ENCODE measurements around the gene GSG1.
"Not testable (repeated sequence)": the region's sequence is repeated elsewhere in the genome, so short reads cannot be mapped to it uniquely, and the experiment has no call there.

The GSG1 gene

DNA sequence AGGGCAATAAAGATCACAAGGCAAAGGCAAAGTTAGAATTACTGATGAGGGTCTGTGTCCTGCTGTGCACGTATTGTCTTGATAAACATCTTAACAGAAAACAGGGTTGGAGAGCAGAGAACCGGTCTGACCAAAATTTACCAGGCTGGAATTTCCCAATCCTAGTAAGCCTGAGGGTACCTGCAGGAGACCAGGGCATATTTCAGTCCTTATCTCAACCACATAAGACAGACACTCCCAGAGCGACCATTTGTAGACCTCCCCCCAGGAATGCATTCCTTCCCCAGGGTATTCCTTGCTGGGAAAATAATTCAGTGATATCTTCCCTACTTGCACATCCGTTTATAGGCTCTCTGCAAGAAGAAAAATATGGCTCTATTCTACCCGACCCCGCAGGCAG, 49.9 kb downstream of the GSG1 start:
- DNase-seq (ENCODE audit: low read depth): not testable (repeated sequence)

DNA sequence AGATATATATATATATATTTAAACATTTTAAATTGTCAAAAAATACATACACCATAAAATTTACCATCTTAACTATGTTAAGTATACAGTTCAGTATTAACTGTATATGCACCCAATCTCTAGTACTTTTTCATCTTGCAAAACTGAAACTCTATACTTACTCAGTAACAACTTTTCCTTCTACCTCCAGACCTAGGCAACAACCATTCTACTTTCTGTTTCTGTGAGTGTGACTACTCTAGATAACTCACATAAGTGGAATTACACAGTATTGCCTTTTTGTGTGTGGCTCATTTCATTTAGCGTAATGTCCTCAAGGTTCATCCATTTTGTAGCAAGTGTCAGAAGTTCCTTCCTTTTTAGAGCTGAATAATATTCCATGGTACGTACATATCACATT, 51.0 kb downstream of the GSG1 start:
- DNase-seq (ENCODE audit: low read depth): no peak

DNA sequence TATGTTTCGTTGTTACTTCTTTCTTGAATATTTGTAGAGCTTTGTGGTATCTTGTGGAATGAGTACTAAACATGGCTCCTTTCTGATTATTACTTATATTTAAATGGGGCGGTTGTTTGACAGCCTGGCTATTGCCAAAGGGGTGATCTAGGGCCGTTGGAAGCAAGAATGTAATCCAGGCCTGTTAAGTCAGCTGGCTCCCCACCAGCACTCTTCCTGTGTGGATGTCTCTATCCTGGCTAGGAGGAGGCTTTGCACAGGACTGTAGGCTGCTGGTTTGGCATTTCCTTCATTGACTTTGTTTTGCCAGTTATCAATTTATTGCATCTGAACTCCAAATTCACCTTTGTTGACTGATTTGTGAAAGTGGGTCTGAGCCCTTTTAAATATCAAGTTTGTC, 53.7 kb downstream of the GSG1 start:
- DNase-seq (ENCODE audit: low read depth): no peak

DNA sequence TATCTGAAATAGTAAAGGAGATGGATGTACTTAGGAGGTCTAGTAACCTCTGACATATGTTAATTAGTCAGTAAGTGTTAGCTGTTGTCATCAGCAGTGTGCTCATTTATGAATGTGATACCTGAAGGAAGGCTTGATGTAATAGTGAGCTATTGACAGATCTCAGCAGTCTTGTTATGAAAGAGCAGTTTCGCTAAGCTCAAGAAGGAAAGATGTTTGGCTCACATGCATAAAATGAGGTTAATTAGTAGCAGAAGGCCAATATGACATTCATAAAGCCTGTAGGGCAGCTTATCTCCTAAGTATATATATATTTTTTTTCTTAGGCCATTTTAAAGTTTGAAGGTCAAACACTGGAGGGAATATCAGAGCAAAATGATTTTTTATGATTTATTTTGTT, 56.5 kb downstream of the GSG1 start:
- no peak for DNase-seq (ENCODE audit: low read depth)

DNA sequence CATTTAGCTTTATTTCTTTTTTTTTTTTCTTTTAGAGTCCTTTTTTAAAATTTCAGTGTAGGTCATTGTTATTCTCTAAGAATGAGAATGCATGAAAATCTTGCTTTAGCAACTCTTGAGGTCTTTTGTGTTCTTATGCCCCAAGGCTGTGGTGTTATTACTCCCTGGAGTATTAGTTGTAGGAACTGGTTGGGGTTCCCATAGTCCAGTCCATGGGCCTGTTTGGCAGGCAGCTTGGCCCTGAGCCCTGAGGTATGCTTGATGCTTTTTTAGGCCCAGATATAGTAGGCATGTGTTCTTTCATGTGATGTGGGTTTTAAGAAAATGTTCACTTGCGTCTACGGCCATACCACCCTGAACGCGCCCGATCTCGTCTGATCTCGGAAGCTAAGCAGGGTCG, 57.7 kb downstream of the GSG1 start:
- no peak for DNase-seq (ENCODE audit: low read depth)

DNA sequence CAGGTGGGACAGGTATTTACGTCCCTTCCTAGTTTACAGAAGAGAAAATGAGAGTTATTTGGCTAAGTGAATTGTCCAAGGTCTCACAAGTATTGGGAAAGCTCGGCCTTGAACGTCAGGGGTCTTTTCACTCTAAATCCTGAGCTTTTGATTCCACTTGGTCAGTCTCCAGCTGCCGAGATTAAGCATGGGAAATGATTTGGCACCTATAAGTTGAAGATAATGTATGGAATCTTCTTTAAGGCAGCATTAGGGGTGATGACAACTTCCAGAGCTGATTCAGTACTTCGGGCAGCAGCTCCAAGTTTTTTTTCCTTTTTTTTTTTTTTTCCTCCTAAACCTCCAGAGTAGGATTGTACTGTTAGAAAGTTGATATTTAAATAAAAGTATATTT, 58.6 kb downstream of the GSG1 start:
- no peak for DNase-seq (ENCODE audit: low read depth)

DNA sequence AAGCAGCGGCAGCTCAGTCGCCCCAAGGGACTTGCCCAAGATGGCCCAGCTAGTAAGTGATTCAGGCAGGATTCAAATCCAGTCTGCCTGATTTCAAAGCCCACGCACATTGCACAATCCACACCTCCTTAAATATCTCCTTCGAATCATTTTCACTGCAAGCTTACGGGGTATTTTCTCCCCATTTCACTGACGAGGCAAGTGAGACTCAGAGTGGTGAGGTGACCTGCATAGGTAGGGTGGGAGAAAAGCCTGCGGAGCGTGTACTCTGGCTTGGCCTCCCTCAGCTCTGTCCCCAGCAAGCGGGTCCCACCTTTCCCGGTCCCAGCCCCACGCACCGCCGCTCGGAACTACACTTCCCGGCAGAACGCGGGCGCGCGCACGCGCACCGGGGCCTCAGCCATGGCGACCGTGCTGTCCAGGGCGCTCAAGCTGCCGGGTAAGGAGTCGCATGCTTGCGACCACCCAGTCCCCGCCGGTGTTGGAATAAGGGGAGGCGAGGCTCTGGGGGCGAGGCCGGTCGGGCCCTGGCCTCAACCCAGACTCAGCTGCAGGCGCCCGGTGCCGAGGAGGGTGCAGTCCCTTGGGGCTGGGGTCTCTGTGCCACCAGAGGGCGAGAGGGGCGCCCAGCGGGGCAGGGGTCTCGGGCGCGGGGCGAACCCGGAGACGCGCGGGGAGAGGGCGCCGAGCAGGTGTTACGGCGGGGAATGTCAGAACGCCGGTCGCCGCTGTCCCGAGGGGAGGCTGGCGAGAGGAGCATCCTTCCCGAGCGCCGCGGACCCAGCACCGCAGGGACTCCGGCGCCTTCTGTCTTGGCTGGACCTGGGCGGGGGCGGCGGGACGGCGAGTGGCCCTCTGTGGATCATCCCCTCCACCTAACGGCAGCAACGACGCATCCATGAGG, 59.2 kb downstream of the GSG1 start, which contains the start of gene FAM234B:
Gene FAM234B (plus strand): TSS at position 380 of the 904 bp plus-strand sequence. CDS start 23 bp downstream, at position 403.
- DNase-seq (ENCODE audit: low read depth): peak; percentile 26

DNA sequence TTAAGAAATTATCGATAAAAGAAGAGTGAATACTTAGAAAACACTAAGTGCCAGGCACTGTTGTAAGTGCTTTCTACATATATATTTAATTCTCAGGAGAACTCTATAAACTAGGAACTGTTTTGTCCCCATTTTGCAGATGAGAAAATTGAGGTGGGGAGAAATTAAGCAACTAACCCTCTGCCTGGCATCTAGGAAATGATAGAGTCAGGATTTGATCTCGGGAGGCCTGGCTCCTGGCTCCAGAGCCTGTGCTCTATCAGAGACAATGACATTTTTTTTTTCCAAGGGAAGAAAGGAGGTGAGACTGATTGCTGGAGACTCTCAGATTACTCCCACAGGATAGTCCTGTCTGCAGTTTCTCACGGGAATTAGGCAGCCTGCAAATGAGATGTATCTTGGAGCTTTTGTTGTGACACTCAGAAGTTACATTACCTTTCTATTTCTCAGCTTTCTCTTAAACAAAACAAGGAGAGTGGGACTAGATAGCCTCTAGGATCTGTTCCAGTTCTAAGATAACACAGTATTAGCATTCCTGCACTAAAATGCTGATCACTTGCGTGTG, 60.7 kb downstream of the GSG1 start:
- no peak for DNase-seq (ENCODE audit: low read depth)

DNA sequence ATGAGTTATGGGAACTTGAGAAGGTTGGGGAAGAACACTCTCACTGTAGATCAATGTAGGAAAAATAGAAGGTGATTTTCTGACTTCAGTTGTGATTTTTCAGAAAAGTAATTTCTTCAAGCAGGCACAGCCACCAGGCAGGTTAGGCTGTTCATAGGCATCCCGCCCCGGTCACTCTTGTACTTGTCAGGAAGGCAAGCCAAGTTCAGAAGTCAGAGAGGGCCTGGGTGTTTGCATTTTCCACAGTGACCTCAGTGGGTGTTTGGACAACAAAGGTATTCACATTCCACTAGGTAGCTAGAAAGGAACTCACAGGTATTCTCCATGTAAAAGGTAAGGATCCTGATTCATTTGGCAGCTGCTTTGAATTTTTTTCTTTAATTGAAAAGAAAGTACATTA, 62.2 kb downstream of the GSG1 start:
- no peak for DNase-seq (ENCODE audit: low read depth)

DNA sequence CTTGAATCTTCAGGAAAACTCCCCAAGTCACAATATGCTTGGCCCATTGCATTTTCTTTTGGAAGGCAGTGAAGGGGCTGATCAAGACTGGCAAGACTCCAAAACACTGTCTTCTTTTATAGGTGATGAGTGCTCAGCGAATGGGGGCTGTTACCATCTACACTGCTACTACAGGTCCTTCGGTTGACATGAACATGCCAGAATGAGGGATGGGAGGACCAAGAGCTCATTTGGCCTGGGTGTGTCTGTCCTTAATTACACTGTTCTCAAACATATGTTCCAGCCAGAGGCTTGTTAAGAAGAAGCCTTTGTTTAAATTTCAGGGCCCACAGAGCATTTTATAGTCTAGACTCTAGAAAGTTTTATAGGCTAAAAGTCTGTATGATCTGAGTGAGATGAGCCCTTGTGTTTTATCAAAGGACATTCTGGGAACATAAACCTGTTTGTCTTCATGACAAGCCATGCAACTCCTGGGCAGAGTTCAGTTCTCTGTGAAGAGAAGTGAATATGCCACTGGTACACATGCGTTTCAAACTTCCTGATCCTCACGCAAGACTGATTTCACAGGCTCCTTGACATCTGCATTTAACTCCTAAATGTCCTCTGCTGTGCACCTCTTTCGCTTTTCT, 64.0 kb downstream of the GSG1 start:
- no peak for DNase-seq (ENCODE audit: low read depth)

DNA sequence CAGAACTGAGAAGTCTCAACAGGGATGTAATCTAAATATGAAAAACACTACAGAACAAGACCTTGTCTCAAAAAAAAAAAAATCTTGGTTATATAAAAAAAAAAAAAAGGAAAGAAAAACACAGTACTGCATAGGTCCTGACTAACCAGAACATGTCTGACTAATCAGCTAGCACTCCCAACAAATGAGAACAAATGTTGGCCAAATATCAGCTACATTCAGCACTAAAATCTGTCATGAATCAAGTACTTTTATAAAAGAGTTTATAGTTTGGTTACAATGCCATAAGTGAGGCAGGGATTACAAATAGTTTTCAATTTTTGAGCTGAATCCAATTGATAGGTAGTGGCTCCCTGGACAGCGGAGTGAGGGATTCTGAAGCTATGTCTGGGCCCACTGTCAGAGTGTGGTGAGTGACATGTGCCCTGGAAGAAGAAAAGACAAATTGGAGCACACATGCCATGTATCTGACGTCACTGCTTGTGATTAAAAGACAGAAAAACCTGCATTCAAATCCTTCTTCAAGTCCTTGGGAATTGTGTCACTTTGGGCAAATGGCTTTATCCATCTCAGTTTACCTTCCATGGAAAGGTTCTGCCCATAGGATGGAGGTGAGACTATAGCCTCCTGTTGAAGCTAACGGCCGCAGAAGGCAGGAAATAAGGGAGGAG, 64.8 kb downstream of the GSG1 start:
- DNase-seq (ENCODE audit: low read depth): no peak

DNA sequence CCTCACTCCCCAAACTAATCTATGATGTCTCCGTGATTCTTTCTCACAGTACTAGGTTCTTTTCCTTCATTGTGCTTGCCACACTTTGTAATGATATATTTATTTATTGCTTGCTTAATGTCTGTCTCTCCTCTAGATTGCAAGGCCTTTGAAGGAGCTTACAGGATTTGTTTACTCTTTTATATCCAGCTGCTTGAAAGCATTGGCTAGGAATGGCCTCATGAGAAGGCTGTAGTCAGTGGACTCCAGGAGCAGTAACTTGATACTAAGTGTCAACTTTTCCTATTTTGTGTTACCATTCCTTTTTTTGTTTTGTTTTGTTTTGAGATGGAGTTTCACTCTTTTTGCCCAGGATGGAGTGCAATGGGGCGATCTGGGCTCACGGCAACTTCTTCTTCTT, 66.6 kb downstream of the GSG1 start:
- no peak for DNase-seq (ENCODE audit: low read depth)

DNA sequence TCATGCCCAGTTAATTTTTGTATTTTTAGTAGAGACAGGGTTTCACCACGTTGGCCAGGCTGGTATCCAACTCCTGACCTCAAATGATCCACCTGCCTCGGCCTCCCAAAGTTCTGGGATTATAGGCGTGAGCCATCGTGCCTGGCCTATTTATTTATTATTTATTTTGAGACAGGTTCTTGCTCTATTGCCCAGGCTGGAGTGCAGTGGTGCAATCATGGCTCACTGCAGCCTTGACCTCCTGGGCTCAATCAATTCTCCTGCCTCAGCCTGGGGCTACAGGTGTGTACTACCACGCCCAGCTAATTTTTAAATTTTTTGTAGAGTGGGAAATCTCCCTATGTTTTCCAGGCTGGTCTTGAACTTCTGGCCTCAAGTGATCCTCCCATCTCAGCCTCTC, 68.1 kb downstream of the GSG1 start:
- DNase-seq (ENCODE audit: low read depth): not testable (repeated sequence)

Measured in T-helper 22 cell (primary cell).